ENCODE measurements around the gene AMBP. TPM values are rescaled to one million over a fixed set of nuclear protein-coding genes. Genes with fewer than 3 reads are reported as not detected.

The AMBP gene
- total and polyA plus RNA-seq, 2 of the 13 experiments (the other 11 are each of a cell fraction or from before 2014, with no cell fraction given): 1,510 to 2,580 TPM

DNA sequence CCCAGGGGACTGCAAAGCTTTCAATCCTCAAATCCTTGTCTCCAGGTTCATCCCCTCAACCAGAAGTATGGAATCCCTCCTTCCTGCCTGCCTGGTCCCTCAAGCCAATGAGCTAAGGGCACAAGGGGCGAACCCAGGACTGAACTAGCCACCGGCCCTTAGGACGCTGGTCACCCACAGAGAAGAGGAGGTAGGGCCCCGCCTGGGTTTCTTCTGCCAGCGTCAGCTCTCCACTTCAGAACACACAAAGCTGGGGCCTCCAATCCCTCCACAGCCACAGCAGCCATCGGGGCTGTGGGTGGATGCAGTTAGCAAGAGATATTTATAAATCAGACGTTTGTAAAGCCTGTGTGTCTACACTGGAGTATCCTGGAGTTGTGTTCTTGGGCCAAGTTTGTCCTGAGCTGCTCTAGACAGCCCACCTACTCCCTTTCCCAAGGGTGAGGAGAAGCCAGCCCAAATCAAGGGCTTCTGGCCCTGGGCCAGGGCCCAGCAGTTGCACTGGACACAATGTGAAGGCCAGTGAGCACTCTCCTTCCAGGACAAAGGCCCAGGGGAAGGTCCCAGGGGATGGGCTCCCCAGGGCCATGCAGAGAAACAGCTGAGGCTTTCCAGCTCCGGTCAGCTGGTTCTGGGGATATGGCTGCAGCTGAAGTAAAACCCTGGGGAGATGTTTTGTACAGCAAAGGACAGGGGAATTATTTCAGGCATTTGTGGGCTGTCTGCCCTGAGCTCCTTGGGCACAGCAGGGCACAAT is 18.9 kb downstream of the AMBP start (continued):
- TF ChIP-seq, protein P1, sequence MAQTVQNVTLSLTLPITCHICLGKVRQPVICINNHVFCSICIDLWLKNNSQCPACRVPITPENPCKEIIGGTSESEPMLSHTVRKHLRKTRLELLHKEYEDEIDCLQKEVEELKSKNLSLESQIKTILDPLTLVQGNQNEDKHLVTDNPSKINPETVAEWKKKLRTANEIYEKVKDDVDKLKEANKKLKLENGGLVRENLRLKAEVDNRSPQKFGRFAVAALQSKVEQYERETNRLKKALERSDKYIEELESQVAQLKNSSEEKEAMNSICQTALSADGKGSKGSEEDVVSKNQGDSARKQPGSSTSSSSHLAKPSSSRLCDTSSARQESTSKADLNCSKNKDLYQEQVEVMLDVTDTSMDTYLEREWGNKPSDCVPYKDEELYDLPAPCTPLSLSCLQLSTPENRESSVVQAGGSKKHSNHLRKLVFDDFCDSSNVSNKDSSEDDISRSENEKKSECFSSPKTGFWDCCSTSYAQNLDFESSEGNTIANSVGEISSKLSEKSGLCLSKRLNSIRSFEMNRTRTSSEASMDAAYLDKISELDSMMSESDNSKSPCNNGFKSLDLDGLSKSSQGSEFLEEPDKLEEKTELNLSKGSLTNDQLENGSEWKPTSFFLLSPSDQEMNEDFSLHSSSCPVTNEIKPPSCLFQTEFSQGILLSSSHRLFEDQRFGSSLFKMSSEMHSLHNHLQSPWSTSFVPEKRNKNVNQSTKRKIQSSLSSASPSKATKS (CRISPR knock-in tag; IDR thresholded peaks at IDR 0.05): no peak
- no peak for TF ChIP-seq GLI4 (CRISPR knock-in tag; IDR thresholded peaks at IDR 0.05; ENCODE audit: borderline replicate concordance)
- TF ChIP-seq, protein P2, sequence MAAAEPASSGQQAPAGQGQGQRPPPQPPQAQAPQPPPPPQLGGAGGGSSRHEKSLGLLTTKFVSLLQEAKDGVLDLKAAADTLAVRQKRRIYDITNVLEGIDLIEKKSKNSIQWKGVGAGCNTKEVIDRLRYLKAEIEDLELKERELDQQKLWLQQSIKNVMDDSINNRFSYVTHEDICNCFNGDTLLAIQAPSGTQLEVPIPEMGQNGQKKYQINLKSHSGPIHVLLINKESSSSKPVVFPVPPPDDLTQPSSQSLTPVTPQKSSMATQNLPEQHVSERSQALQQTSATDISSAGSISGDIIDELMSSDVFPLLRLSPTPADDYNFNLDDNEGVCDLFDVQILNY (CRISPR knock-in tag; conservative IDR thresholded peaks at IDR 0.05): no peak
- no peak for TF ChIP-seq RERE (CRISPR knock-in tag; IDR thresholded peaks at IDR 0.05; ENCODE audit: low read depth)
- TF ChIP-seq ZKSCAN5 (CRISPR knock-in tag; IDR thresholded peaks at IDR 0.05): no peak
- no peak for TF ChIP-seq ZBTB1 (CRISPR knock-in tag; IDR thresholded peaks at IDR 0.05; ENCODE audit: borderline replicate concordance)
- TF ChIP-seq PPARG (CRISPR knock-in tag; conservative IDR thresholded peaks at IDR 0.05): no peak
- TF ChIP-seq TFDP2 (CRISPR knock-in tag; IDR thresholded peaks at IDR 0.05): peak; percentile 10; the same call in 1 of the 2 replicates
- no peak for TF ChIP-seq LCORL (IDR thresholded peaks at IDR 0.05)
- TF ChIP-seq LCORL (CRISPR knock-in tag; IDR thresholded peaks at IDR 0.05): no peak
- no peak for TF ChIP-seq NBN (conservative IDR thresholded peaks at IDR 0.05)
- TF ChIP-seq GMEB2 (CRISPR knock-in tag; IDR thresholded peaks at IDR 0.05; ENCODE audit: low read depth): no peak
- TF ChIP-seq ATF1 (CRISPR knock-in tag; IDR thresholded peaks at IDR 0.05): no peak
- no peak for TF ChIP-seq SMAD1 (CRISPR knock-in tag; IDR thresholded peaks at IDR 0.05; ENCODE audit: borderline replicate concordance, low read depth)
- TF ChIP-seq NFE2 (CRISPR knock-in tag; IDR thresholded peaks at IDR 0.05): no peak
- TF ChIP-seq ZNF879 (CRISPR knock-in tag; IDR thresholded peaks at IDR 0.05): no peak
- TF ChIP-seq ZNF3 (CRISPR knock-in tag; IDR thresholded peaks at IDR 0.05): no peak
- TF ChIP-seq SKI (IDR thresholded peaks at IDR 0.05; ENCODE audit: partially characterized antibody): no peak
